Tibial artery (tissue), 4 donors: Measurements from ENCODE around the gene AGBL1.

ENCODE experiments used
- DNase-seq, 2 donors: peaks; one replicate each; pipeline ENCODE4 v3.0.0-alpha.2; 2019
- H3K27ac ChIP-seq, 2 donors: fragments of 200-600 bp; sonication (generic) in 1 of 2; 1 replicate in 1 of 2; 2 replicates in 1 of 2; pipeline ENCODE4 v1.5.1; 2018 to 2019; ENCODE audit warnings: mild to moderate bottlenecking in 1 of 2
- H3K27me3 ChIP-seq, 2 donors: fragments of 200-600 bp; sonication (generic) in 1 of 2; one replicate each; pipeline versions ENCODE4 v1.5.1 to v1.6.0; 2016 to 2019
- H3K36me3 ChIP-seq, 3 donors: fragments of 200-600 bp; sonication (generic) in 2 of 3; one replicate each; pipeline ENCODE4 v1.5.1; 2016 to 2019; ENCODE audit warnings: mild to moderate bottlenecking in 2 of 3
- H3K4me1 ChIP-seq, 4 donors: fragments of 200-600 bp; sonication (generic) in 2 of 4; 1 replicate in 3 of 4; 2 replicates in 1 of 4; pipeline ENCODE4 v1.5.1; 2016 to 2019
- H3K4me3 ChIP-seq, 2 donors: fragments of 200-600 bp; sonication (generic) in 1 of 2; 1 replicate in 1 of 2; 2 replicates in 1 of 2; pipeline ENCODE4 v1.5.1; 2018 to 2019; ENCODE audit warnings: mild to moderate bottlenecking in 2 of 2
- H3K9me3 ChIP-seq, 3 donors: fragments of 200-600 bp; sonication (generic) in 1 of 3; one replicate each; pipeline ENCODE4 v1.5.1; 2016 to 2019
- CTCF ChIP-seq, 2 experiments: fragments of 200-600 bp in 1 of 2; fragments of 450-650 bp in 1 of 2; IDR thresholded peaks; one replicate each; pipeline ENCODE4 v1.5.1; 2017 to 2019; ENCODE audit warnings: antibody characterized with exemption in 2 of 2, mild to moderate bottlenecking in 1 of 2, moderate library complexity in 1 of 2
- intact Hi-C: fragments of 100-400 bp; cut with DNase I; formaldehyde crosslinking; loops from one replicate; pipeline ENCODE4 v1.15.0; 2023; ENCODE audit warnings: low total_unique reads

The AGBL1 gene

GRCh38 chr15:86079508-86080266 is at the start of gene AGBL1:
Gene AGBL1 (plus strand): TSS chr15:86079871.
- no peak within 1 kb of the TSS for H3K27ac ChIP-seq
- H3K27me3 ChIP-seq = peaks cover 0 to 5% of the 10 kb centered on the region in 2 donors
- intact Hi-C loops = no loop called here
- no peak within 1 kb of the TSS for H3K4me3 ChIP-seq
- H3K9me3 ChIP-seq = no peaks in the 10 kb centered on the region
- DNase-seq = no peak
- no peak for TF ChIP-seq CTCF (IDR thresholded peaks at IDR 0.05)
- no peaks in the 10 kb centered on the region for H3K4me1 ChIP-seq
- H3K36me3 ChIP-seq = no peaks in the 10 kb centered on the region

GRCh38 chr15:86034904-86035303 is 44.8 kb upstream of the AGBL1 start:
- TF ChIP-seq CTCF (IDR thresholded peaks at IDR 0.05) = no peak
- H3K4me3 ChIP-seq = no peak overlapping the region
- H3K9me3 ChIP-seq = no peaks in the 10 kb centered on the region
- no peaks in the 10 kb centered on the region for H3K36me3 ChIP-seq
- intact Hi-C loops = no loop called here
- no peaks in the 10 kb centered on the region for H3K4me1 ChIP-seq
- DNase-seq = no peak
- no peak overlapping the region for H3K27ac ChIP-seq
- no peaks in the 10 kb centered on the region for H3K27me3 ChIP-seq

GRCh38 chr15:86036243-86036642 is 43.4 kb upstream of the AGBL1 start:
- H3K4me1 ChIP-seq = no peaks in the 10 kb centered on the region
- no peak for TF ChIP-seq CTCF (IDR thresholded peaks at IDR 0.05)
- H3K9me3 ChIP-seq = no peaks in the 10 kb centered on the region
- intact Hi-C loops = no loop called here
- H3K27ac ChIP-seq = no peak overlapping the region
- H3K36me3 ChIP-seq = no peaks in the 10 kb centered on the region
- H3K4me3 ChIP-seq = no peak overlapping the region
- no peak for DNase-seq
- peaks cover 0 to 3% of the 10 kb centered on the region in 2 donors for H3K27me3 ChIP-seq

GRCh38 chr15:86038491-86038890 is 41.2 kb upstream of the AGBL1 start:
- Histone ChIP-seq H3K27me3 (peaks cover 0 to 4% of the 10 kb centered on the region in 2 donors), H3K4me3 (no peak overlapping the region), H3K9me3 (no peaks in the 10 kb centered on the region), H3K27ac (no peak overlapping the region), H3K36me3 (no peaks in the 10 kb centered on the region), H3K4me1 (no peaks in the 10 kb centered on the region)
- TF ChIP-seq CTCF (IDR thresholded peaks at IDR 0.05) = no peak
- intact Hi-C loops = no loop called here
- no peak for DNase-seq

GRCh38 chr15:86040356-86041033 is 39.2 kb upstream of the AGBL1 start:
- Histone ChIP-seq H3K27ac (no peak overlapping the region), H3K4me1 (no peaks in the 10 kb centered on the region), H3K9me3 (no peaks in the 10 kb centered on the region), H3K4me3 (no peak overlapping the region), H3K27me3 (peaks cover 0 to 6% of the 10 kb centered on the region in 2 donors), H3K36me3 (no peaks in the 10 kb centered on the region)
- intact Hi-C loops = no loop called here
- TF ChIP-seq CTCF (IDR thresholded peaks at IDR 0.05) = no peak
- no peak for DNase-seq
